Prostate gland (tissue), 2 donors: ENCODE results near the gene ZP3. TPM values are rescaled to one million over a fixed set of nuclear protein-coding genes. Genes with fewer than 3 reads are reported as not detected.
A peak's percentile ranks its signal among the peaks of the same experiment; 100 is the strongest.

Experiments used
- DNase-seq: peaks from one replicate; pipeline ENCODE4 v3.0.0-alpha.2; 2019; ENCODE audit warnings: low spot score
- H3K27ac ChIP-seq, 2 donors: fragments of 200-600 bp; sonication (generic); 2 replicates each; pipeline ENCODE4 v1.5.1; 2017 to 2019
- H3K27me3 ChIP-seq: fragments of 200-600 bp; sonication (generic); replicated peaks from 2 replicates; pipeline ENCODE4 v1.5.1; 2019; ENCODE audit not compliant: insufficient read depth
- H3K36me3 ChIP-seq, 2 donors: fragments of 200-600 bp; sonication (generic); 1 replicate in 1 of 2; 2 replicates in 1 of 2; pipeline versions ENCODE4 v1.5.1 to v1.8.1; 2017 to 2019
- H3K4me1 ChIP-seq: fragments of 200-600 bp; sonication (generic); replicated peaks from 2 replicates; pipeline ENCODE4 v1.5.1; 2019
- H3K4me3 ChIP-seq, 2 donors: fragments of 200-600 bp; sonication (generic); 2 replicates each; pipeline ENCODE4 v1.5.1; 2017 to 2019
- H3K9me3 ChIP-seq: fragments of 200-600 bp; sonication (generic); 2 replicates; pipeline ENCODE4 v1.5.1; 2017
- CTCF ChIP-seq, 4 experiments: fragments of 200-600 bp in 2 of 4; fragments of 450-650 bp in 2 of 4; sonication (generic) in 2 of 4; IDR thresholded peaks; 1 replicate in 3 of 4; 2 replicates in 1 of 4; pipeline ENCODE4 v1.5.1; 2016 to 2019; ENCODE audit warnings: antibody characterized with exemption in 4 of 4, mild to moderate bottlenecking in 2 of 4, moderate library complexity in 2 of 4
- POLR2A ChIP-seq: fragments of 450-650 bp; IDR thresholded peaks from one replicate; pipeline ENCODE4 v1.6.1; 2016; ENCODE audit warnings: antibody characterized with exemption, mild to moderate bottlenecking
- POLR2AphosphoS5 ChIP-seq: sonication (generic); formaldehyde crosslinking; IDR thresholded peaks from one replicate; pipeline ENCODE4 v1.6.1; 2017; ENCODE audit warnings: antibody characterized with exemption
- WGBS: methylation state at CpG from one replicate; pipeline ENCODE4 v1.1.5; 2018; 5-methylcytosine and 5-hydroxymethylcytosine counted together
- intact Hi-C: fragments of 100-400 bp; cut with DNase I; formaldehyde crosslinking; loops from one replicate; pipeline ENCODE4 v1.14.2; 2022
- total RNA-seq, 2 donors: library from RNA; depleted of rRNA; stranded (reverse); fragments of >200 nt; gene quantifications; one replicate each; pipeline ENCODE4 v1.1.0, GENCODE V29; 2016

ZP3 gene
- 1 to 10 TPM in 1 of 2 donors, under 1 TPM in 1; 0.80 to 4.5 TPM for total RNA-seq

GRCh38 chr7:76424413-76425111 lies at the start of gene ZP3:
ZP3 (plus strand) TSS chr7:76424950; CDS start chr7:76424965, 15 bp downstream.
- H3K9me3 ChIP-seq = no peaks in the 10 kb centered on the region
- 83% methylated on average over 10 of the region's 10 CpGs for WGBS
- TF ChIP-seq POLR2AphosphoS5 (no peak), POLR2A (no peak), CTCF (IDR thresholded peaks at IDR 0.05) (no peak)
- H3K27me3 ChIP-seq = no peaks in the 10 kb centered on the region
- peak within 1 kb of the TSS in 1 of 2 donors; percentile 10 for H3K27ac ChIP-seq
- intact Hi-C loops = no loop called here
- H3K4me3 ChIP-seq = no peak within 1 kb of the TSS
- DNase-seq = no peak
- H3K36me3 ChIP-seq = no peaks in the 10 kb centered on the region
- no peaks in the 10 kb centered on the region for H3K4me1 ChIP-seq

GRCh38 chr7:76375251-76375650 lies 49.5 kb upstream of the ZP3 start:
- Histone ChIP-seq H3K4me1 (no peaks in the 10 kb centered on the region), H3K36me3 (no peaks in the 10 kb centered on the region), H3K27me3 (no peaks in the 10 kb centered on the region), H3K4me3 (no peak overlapping the region), H3K9me3 (no peaks in the 10 kb centered on the region), H3K27ac (no peak overlapping the region)
- TF ChIP-seq POLR2AphosphoS5 = no peak
- no peak for TF ChIP-seq CTCF (IDR thresholded peaks at IDR 0.05)
- no peak for TF ChIP-seq POLR2A
- DNase-seq = no peak
- intact Hi-C loops = no loop called here
- 80% methylated on average over 9 of the region's 9 CpGs for whole genome bisulfite sequencing

- Histone ChIP-seq H3K4me1 (no peaks in the 10 kb centered on the region), H3K36me3 (no peaks in the 10 kb centered on the region), H3K4me3 (no peak overlapping the region), H3K27me3 (no peaks in the 10 kb centered on the region), H3K9me3 (no peaks in the 10 kb centered on the region), H3K27ac (no peak overlapping the region)
- WGBS = 81% methylated on average over 9 of the region's 9 CpGs
- TF ChIP-seq CTCF (IDR thresholded peaks at IDR 0.05) (no peak), POLR2AphosphoS5 (no peak), POLR2A (no peak)
- intact Hi-C loops = no loop called here
- no peak for DNase-seq
Observed at GRCh38 chr7:76377186-76377918, 47.4 kb upstream of the ZP3 start.

- DNase-seq = no peak
- WGBS = 66% methylated on average over 7 of the region's 7 CpGs
Observed at GRCh38 chr7:76380623-76380966, 44.2 kb upstream of the ZP3 start.

More at GRCh38 chr7:76380623-76380966, 44.2 kb upstream of the ZP3 start:
- Histone ChIP-seq H3K36me3 (no peaks in the 10 kb centered on the region), H3K4me3 (peak overlapping the region; percentile 33 to 36), H3K27me3 (no peaks in the 10 kb centered on the region), H3K4me1 (no peaks in the 10 kb centered on the region), H3K9me3 (no peaks in the 10 kb centered on the region), H3K27ac (peak overlapping the region; percentile 87 to 94)
- TF ChIP-seq POLR2A = no peak
- no peak for TF ChIP-seq CTCF (IDR thresholded peaks at IDR 0.05)
- TF ChIP-seq POLR2AphosphoS5 = no peak
- intact Hi-C loops = no loop called here
